Bone marrow (tissue), 2 donors: ENCODE results near the gene PRKD2.
"Not testable (repeated sequence)": the region's sequence is repeated elsewhere in the genome, so short reads cannot be mapped to it uniquely, and the experiment has no call there.

ENCODE experiments used
- DNase-seq, 2 donors: peaks; one replicate each; lab custom pipeline; 2025; lab: John Stamatoyannopoulos, UW

The PRKD2 gene

GRCh38 chr19:46631481-46631880, 85.4 kb downstream of the PRKD2 start:
- no peak for DNase-seq

GRCh38 chr19:46630586-46631205, 86.2 kb downstream of the PRKD2 start:
- DNase-seq = no peak

- DNase-seq = peak in 1 of 2 donors; percentile 62
Observed at GRCh38 chr19:46629546-46630025, 87.3 kb downstream of the PRKD2 start.

GRCh38 chr19:46628970-46629369, 87.9 kb downstream of the PRKD2 start:
- not testable (repeated sequence) for DNase-seq

GRCh38 chr19:46626446-46626845, 90.5 kb downstream of the PRKD2 start:
- no peak for DNase-seq

GRCh38 chr19:46625731-46626130, 91.2 kb downstream of the PRKD2 start:
- no peak for DNase-seq

GRCh38 chr19:46624958-46625661, 91.8 kb downstream of the PRKD2 start, which contains the start of gene PTGIR:
Gene PTGIR, minus strand, starts transcription at chr19:46625089. Its CDS starts 864 bp downstream, at chr19:46624225.
- DNase-seq = peak; percentile 30 to 66
